ENCODE results near the gene TRPM6. TPM values are rescaled to one million over a fixed set of nuclear protein-coding genes. Genes with fewer than 3 reads are reported as not detected.

TRPM6 gene
- total RNA-seq, 1 experiment from 2014 or later = 0.57 TPM

DNA sequence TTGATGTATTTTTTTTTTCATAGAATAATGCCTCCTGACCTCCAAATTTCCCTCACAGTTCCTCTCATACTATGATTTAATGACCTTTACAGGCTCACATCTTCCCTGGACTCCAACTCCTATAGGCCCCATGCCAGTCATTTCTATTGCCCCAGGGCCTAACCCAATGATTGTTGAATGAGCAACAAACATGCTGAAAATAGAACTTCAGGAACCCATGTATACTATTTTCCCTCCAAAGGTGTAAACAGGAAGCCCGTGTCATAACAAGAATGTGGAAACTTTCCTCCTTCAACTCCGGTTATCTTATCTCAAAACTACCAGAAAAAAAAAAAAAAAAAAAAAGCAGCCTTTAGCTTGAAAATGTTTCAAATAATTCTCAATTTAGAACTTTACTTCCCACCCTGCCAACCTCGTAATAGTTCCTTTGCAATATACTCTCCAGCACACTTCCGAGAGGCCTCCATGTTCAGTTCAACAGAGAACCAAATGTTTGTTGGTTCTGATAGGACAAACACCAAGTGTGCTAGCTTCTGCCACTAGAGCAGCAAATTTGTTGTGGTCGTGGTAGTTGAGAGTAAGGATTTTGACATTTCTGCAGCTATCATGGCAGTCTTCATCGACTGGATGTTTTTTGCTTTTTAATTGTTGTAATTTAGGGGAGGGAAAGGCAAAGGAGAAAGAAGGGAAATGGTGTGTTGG lies 25.8 kb downstream of the TRPM6 start:
- Histone ChIP-seq H2AK5ac (ENCODE audit: insufficient read length, low read length) (no peak overlapping the region), H4K5ac (ENCODE audit: insufficient read length, low read depth, low read length) (no peak overlapping the region), H3K4ac (ENCODE audit: low read depth, low read length) (no peak overlapping the region), H3K9me3 (ENCODE audit: control insufficient read depth, low read depth, low read length) (no peaks in the 10 kb centered on the region), H3K9ac (ENCODE audit: extremely low read depth, insufficient read length, low read length) (no peak overlapping the region), H3K4me2 (ENCODE audit: insufficient read depth, insufficient read length, low read length) (no peak overlapping the region), H3T11ph (ENCODE audit: low read length) (no peak overlapping the region), H2BK5ac (ENCODE audit: insufficient read length, low read length) (no peak overlapping the region), H3K23ac (ENCODE audit: insufficient read length, low read depth, low read length) (no peak overlapping the region), H3K27me3 (ENCODE audit: insufficient read depth, low read length) (no peaks in the 10 kb centered on the region), H4K91ac (ENCODE audit: insufficient read length, low read depth, low read length) (no peak overlapping the region), H4K8ac (replicated peaks; ENCODE audit: insufficient read length, low read depth, low read length) (no peak overlapping the region), H3K79me1 (ENCODE audit: insufficient read depth, low read depth, low read length, poor library complexity, severe bottlenecking) (no peaks in the 10 kb centered on the region), H3K14ac (ENCODE audit: insufficient read depth, low read length) (no peak overlapping the region), H3K18ac (ENCODE audit: insufficient read length, low read depth, low read length) (no peak overlapping the region), H3K79me2 (ENCODE audit: insufficient read depth, low read length) (no peaks in the 10 kb centered on the region), H2BK20ac (ENCODE audit: low read depth, low read length, poor library complexity, severe bottlenecking) (no peak overlapping the region), H3K56ac (ENCODE audit: insufficient read length, low read depth, low read length) (no peak overlapping the region), H2AFZ (ENCODE audit: low read length) (no peak overlapping the region), H2BK12ac (ENCODE audit: insufficient read length, low read depth, low read length) (no peak overlapping the region), H2BK15ac (ENCODE audit: low read depth, low read length) (no peak overlapping the region), H2BK120ac (ENCODE audit: low read depth, low read length, poor library complexity, severe bottlenecking) (no peak overlapping the region), H3K23me2 (ENCODE audit: insufficient read length, low read depth, low read length, poor library complexity, severe bottlenecking) (no peaks in the 10 kb centered on the region), H3K4me1 (ENCODE audit: insufficient read depth, low read length) (no peaks in the 10 kb centered on the region), H3K27ac (ENCODE audit: insufficient read length, low read depth, low read length) (no peak overlapping the region), H4K20me1 (ENCODE audit: control insufficient read depth, insufficient read depth, insufficient read length) (no peaks in the 10 kb centered on the region)
- Mint-ChIP-seq H3K4me3 (no peak overlapping the region), H3K27ac (no peak overlapping the region; a peak in 1 of 7 replicates), H3K27me3 (ENCODE audit: low read depth) (no peaks in the 10 kb centered on the region), H3K36me3 (ENCODE audit: insufficient read depth in 1 of 3, low read depth in 3 of 3) (no peaks in the 10 kb centered on the region), H3K4me1 (no peaks in the 10 kb centered on the region), H3K9me3 (no peaks in the 10 kb centered on the region)
- TF ChIP-seq, protein P1, sequence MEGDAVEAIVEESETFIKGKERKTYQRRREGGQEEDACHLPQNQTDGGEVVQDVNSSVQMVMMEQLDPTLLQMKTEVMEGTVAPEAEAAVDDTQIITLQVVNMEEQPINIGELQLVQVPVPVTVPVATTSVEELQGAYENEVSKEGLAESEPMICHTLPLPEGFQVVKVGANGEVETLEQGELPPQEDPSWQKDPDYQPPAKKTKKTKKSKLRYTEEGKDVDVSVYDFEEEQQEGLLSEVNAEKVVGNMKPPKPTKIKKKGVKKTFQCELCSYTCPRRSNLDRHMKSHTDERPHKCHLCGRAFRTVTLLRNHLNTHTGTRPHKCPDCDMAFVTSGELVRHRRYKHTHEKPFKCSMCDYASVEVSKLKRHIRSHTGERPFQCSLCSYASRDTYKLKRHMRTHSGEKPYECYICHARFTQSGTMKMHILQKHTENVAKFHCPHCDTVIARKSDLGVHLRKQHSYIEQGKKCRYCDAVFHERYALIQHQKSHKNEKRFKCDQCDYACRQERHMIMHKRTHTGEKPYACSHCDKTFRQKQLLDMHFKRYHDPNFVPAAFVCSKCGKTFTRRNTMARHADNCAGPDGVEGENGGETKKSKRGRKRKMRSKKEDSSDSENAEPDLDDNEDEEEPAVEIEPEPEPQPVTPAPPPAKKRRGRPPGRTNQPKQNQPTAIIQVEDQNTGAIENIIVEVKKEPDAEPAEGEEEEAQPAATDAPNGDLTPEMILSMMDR (conservative IDR thresholded peaks at IDR 0.05) = no peak
- no peak for DNase-seq
- WGBS (ENCODE audit: extremely low coverage, insufficient read length, low lambda C conversion rate) = no CpG with 5 or more reads among the region's 6 CpGs

All from H9 (cell line).